A673 (cell line): ENCODE results near the gene MEI4.

Experiments
- CTCF ChIP-seq: fragments of 300-800, 200-600 bp; sonication (generic); conservative IDR thresholded peaks from 2 replicates; pipeline ENCODE4 v1.5.1; 2017; ENCODE audit warnings: low read depth, mild to moderate bottlenecking, antibody characterized with exemption, low read length, moderate library complexity, mixed read lengths
- EZH2 ChIP-seq: fragments of 200-600 bp; sonication (generic); IDR thresholded peaks from 2 replicates; pipeline ENCODE4 v1.6.1; 2017; ENCODE audit warnings: borderline replicate concordance, low read depth, mild to moderate bottlenecking, mixed read lengths, antibody characterized with exemption, low read length; ENCODE audit not compliant: poor library complexity, severe bottlenecking

DNA sequence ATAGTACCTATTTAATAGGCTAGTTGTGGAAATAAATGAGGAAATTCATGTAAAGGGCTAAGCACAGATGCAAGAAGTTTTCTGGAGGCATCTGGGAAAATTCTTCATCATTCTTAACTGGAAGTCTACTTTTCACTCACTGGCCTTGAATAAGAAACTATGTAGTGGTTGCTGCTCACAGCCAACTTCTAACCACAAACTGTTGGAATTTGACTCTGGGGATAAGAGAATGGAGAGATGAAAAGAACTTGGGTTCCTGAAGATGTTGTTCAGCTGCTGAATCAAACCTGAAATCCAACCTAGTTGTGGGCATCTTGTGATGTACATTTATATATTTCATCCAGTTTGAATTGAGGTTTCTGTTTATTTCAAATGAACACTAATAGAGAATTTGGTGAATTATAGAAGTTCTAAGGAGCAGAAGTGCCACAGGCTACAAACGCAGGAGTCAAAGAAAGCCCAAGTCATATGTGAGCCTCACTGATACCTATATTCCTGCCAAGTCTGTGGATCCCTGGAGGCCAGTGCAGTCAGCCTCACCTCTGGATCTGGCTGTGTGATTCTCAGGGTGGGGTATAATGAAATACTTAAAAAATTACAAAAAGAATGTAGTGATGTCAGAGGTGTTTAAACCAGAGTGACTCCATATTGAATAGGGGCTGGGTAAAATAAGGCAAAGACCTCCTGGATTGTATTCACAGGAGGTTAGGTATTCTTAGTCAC, 18.7 kb upstream of the MEI4 start:
- TF ChIP-seq CTCF (no peak), EZH2 (no peak)
